Mesothelial cell of epicardium (in vitro differentiated cells): ENCODE measurements around the gene SALL1. TPM values are rescaled to one million over a fixed set of nuclear protein-coding genes. Genes with fewer than 3 reads are reported as not detected.

Source experiments
- DNase-seq, 2 experiments: peaks; one replicate each; pipeline ENCODE4 v3.0.0; 2021; ENCODE audit warnings: low spot score in 2 of 2; ENCODE audit not compliant: unreplicated experiment in 2 of 2
- H3K27ac Mint-ChIP-seq: 2 replicates; pipeline ENCODE4 v1.8.0; 2021; ENCODE audit warnings: mixed read lengths
- H3K27me3 Mint-ChIP-seq: 2 replicates; pipeline ENCODE4 v1.8.0; 2021; ENCODE audit warnings: low read depth, mixed read lengths
- H3K36me3 Mint-ChIP-seq: 2 replicates; pipeline ENCODE4 v1.8.0; 2021; ENCODE audit warnings: mixed read lengths
- H3K4me1 Mint-ChIP-seq: 2 replicates; pipeline ENCODE4 v1.8.0; 2021; ENCODE audit warnings: mixed read lengths
- H3K4me3 Mint-ChIP-seq: 2 replicates; pipeline ENCODE4 v1.8.0; 2021; ENCODE audit warnings: mild to moderate bottlenecking, moderate library complexity, mixed read lengths
- H3K9me3 Mint-ChIP-seq: 2 replicates; pipeline ENCODE4 v1.8.0; 2021; ENCODE audit warnings: mixed read lengths
- total RNA-seq: library from RNA; stranded (reverse); gene quantifications from 3 replicates; pipeline ENCODE4 v1.2.1, GENCODE V29; 2021
- TF ChIP-seq, protein P1 (sequence below): fragments of 200-600 bp; sonication (generic); IDR thresholded peaks from one replicate; pipeline ENCODE4 v1.5.0; 2021; ENCODE audit warnings: antibody characterized with exemption; ENCODE audit not compliant: unreplicated experiment

The SALL1 gene
- total RNA-seq, 1 donor from 2014 or later: 1.1 TPM

- Mint-ChIP-seq H3K36me3 (peaks cover 1% of the 10 kb centered on the region), H3K4me1 (peaks cover 17% of the 10 kb centered on the region), H3K4me3 (peak overlapping the region; percentile 46), H3K27me3 (peaks cover 81% of the 10 kb centered on the region), H3K27ac (no peak overlapping the region), H3K9me3 (no peaks in the 10 kb centered on the region)
- TF ChIP-seq, protein P1, sequence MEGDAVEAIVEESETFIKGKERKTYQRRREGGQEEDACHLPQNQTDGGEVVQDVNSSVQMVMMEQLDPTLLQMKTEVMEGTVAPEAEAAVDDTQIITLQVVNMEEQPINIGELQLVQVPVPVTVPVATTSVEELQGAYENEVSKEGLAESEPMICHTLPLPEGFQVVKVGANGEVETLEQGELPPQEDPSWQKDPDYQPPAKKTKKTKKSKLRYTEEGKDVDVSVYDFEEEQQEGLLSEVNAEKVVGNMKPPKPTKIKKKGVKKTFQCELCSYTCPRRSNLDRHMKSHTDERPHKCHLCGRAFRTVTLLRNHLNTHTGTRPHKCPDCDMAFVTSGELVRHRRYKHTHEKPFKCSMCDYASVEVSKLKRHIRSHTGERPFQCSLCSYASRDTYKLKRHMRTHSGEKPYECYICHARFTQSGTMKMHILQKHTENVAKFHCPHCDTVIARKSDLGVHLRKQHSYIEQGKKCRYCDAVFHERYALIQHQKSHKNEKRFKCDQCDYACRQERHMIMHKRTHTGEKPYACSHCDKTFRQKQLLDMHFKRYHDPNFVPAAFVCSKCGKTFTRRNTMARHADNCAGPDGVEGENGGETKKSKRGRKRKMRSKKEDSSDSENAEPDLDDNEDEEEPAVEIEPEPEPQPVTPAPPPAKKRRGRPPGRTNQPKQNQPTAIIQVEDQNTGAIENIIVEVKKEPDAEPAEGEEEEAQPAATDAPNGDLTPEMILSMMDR: no peak
- DNase-seq: no peak
Measured at GRCh38 chr16:51133183-51133582, 17.9 kb downstream of the SALL1 start.

DNA sequence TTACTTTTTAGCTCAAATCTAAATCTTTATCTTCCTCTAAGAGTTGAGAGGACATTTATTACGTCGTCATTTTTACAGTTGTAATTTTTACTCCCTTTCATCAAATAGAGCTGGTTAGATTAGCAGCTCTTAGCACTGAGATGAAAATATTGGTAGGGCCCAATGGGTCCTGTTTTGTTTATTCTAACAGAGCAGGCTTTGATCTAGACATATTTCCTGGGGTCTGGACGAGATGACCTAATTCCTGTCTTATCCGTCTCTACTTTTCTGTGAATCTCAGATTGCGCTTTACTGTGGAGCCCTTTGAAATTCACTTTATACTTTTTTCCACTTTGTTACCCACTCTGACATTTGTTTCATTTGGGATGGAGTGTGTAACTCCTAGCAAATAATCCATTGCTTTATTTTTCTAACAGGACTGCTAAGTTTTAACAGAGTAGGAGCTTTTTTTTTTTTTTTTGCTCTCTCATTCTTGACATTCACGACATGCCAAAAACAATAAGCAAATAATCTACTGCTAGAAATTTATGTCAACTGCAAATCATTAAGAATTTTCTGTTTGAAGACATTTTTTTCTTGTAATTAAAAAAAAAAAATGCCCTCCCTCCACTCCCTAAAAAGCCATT lies 18.5 kb downstream of the SALL1 start:
- no peak overlapping the region for H3K4me3 Mint-ChIP-seq
- no peak for DNase-seq
- H3K9me3 Mint-ChIP-seq: no peaks in the 10 kb centered on the region
- H3K36me3 Mint-ChIP-seq: peaks cover 1% of the 10 kb centered on the region
- peaks cover 17% of the 10 kb centered on the region for H3K4me1 Mint-ChIP-seq
- H3K27ac Mint-ChIP-seq: no peak overlapping the region
- peaks cover 78% of the 10 kb centered on the region for H3K27me3 Mint-ChIP-seq
- TF ChIP-seq, protein P1: no peak

DNA sequence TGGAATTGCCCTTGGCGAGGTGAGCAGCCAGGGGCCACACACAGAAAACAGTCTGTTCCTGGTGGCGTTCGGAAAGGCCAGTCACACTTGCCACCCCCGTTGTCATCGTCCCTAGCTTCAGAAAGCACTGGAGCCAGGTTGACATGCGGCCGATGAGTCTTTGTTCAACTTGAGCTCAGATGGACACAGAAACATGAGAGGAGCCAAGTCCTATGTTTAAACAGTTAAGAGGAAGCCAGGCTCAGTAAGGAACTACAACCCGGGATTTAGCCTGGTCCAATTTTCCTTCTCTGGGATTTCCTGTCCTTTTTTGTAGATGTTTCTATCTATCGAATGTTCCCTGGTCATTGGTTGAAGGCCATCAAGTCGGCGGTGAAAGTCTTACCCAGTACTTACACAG lies 19.5 kb downstream of the SALL1 start:
- peaks cover 1% of the 10 kb centered on the region for H3K36me3 Mint-ChIP-seq
- no peak overlapping the region for H3K27ac Mint-ChIP-seq
- no peak overlapping the region for H3K4me3 Mint-ChIP-seq
- peaks cover 79% of the 10 kb centered on the region for H3K27me3 Mint-ChIP-seq
- peaks cover 17% of the 10 kb centered on the region for H3K4me1 Mint-ChIP-seq
- TF ChIP-seq, protein P1: no peak
- DNase-seq: no peak
- H3K9me3 Mint-ChIP-seq: no peaks in the 10 kb centered on the region

GRCh38 chr16:51129105-51129504 lies 22.0 kb downstream of the SALL1 start:
- Mint-ChIP-seq H3K4me1 (peaks cover 14% of the 10 kb centered on the region), H3K36me3 (no peaks in the 10 kb centered on the region), H3K27me3 (peaks cover 74% of the 10 kb centered on the region), H3K9me3 (no peaks in the 10 kb centered on the region), H3K4me3 (no peak overlapping the region), H3K27ac (no peak overlapping the region)
- TF ChIP-seq, protein P1: no peak
- no peak for DNase-seq

- no peak for DNase-seq
- TF ChIP-seq, protein P1: no peak
- H3K9me3 Mint-ChIP-seq: no peaks in the 10 kb centered on the region
- no peaks in the 10 kb centered on the region for H3K4me1 Mint-ChIP-seq
- H3K4me3 Mint-ChIP-seq: no peak overlapping the region
- no peaks in the 10 kb centered on the region for H3K36me3 Mint-ChIP-seq
- peaks cover 63% of the 10 kb centered on the region for H3K27me3 Mint-ChIP-seq
- no peak overlapping the region for H3K27ac Mint-ChIP-seq
Measured at GRCh38 chr16:51125992-51126391, 25.1 kb downstream of the SALL1 start.
